Erythroblast (primary cell): ENCODE results near the gene RHBDL1.

Source experiments
- DNase-seq, 2 experiments: peaks; one replicate each; lab custom pipeline; 2025; lab: John Stamatoyannopoulos, UW
- GATA1 ChIP-seq: IDR thresholded peaks from 2 replicates; pipeline ENCODE4 v1.6.1; 2011; ENCODE audit warnings: low read depth, mild to moderate bottlenecking, control low read depth, low read length, moderate library complexity
- POLR2A ChIP-seq: IDR thresholded peaks from 2 replicates; pipeline ENCODE4 v1.6.1; 2011; ENCODE audit warnings: mild to moderate bottlenecking, low read length

Gene RHBDL1

GRCh38 chr16:632486-633335, 42.8 kb upstream of the RHBDL1 start:
- TF ChIP-seq POLR2A, result no peak
- no peak for TF ChIP-seq GATA1
- DNase-seq, result no peak

DNA sequence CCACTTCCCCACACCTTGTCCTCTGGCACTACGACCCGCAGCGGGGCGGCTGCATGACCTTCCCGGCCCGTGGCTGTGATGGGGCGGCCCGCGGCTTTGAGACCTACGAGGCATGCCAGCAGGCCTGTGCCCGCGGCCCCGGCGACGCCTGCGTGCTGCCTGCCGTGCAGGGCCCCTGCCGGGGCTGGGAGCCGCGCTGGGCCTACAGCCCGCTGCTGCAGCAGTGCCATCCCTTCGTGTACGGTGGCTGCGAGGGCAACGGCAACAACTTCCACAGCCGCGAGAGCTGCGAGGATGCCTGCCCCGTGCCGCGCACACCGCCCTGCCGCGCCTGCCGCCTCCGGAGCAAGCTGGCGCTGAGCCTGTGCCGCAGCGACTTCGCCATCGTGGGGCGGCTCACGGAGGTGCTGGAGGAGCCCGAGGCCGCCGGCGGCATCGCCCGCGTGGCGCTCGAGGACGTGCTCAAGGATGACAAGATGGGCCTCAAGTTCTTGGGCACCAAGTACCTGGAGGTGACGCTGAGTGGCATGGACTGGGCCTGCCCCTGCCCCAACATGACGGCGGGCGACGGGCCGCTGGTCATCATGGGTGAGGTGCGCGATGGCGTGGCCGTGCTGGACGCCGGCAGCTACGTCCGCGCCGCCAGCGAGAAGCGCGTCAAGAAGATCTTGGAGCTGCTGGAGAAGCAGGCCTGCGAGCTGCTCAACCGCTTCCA, 42.0 kb upstream of the RHBDL1 start:
- TF ChIP-seq GATA1, result no peak
- TF ChIP-seq POLR2A, result no peak
- no peak for DNase-seq

- TF ChIP-seq POLR2A (no peak), GATA1 (no peak)
- no peak for DNase-seq
Measured at GRCh38 chr16:634051-634670, 41.3 kb upstream of the RHBDL1 start.

GRCh38 chr16:634996-635395, 40.5 kb upstream of the RHBDL1 start:
- no peak for TF ChIP-seq GATA1
- TF ChIP-seq POLR2A, result no peak

DNA sequence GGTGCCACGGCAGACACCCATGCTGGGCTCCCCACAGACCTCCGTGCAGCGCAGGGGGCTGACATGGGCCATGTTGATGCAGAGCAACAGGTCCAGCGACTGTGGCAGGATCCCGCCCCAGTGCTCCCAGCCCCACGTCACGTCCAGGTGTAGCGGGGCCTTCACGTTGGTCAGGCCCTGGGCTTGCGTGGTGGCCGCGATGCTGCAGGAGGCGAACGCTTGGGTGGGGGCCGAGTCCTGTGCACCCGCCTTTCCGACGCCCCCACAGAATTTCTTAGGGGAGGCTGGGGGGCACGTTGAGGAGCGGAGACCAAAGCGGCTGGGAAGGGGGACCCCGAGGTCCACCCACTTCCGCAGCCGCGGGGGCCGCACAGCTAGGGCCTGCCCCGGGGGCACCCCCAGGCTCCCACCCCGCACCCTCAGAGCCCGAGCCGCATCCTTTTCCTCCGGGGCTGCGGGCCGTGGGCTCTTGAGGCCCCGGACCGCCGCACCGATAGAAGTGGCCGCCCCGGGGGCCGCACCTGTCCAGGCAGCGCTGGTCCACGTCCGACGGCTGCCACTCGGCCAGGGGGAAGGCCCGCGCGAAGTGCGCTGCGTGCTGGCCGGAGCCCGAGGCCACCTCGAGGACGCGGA, 39.8 kb upstream of the RHBDL1 start:
- peak in 1 of 2 experiments; percentile 30 for DNase-seq
- TF ChIP-seq POLR2A (no peak), GATA1 (no peak)

More at GRCh38 chr16:634996-635395, 40.5 kb upstream of the RHBDL1 start:
- DNase-seq, result no peak

- DNase-seq, result peak; percentile 97
- TF ChIP-seq POLR2A, result peak; percentile 58
- TF ChIP-seq GATA1, result no peak
Measured at GRCh38 chr16:636206-637080, 39.0 kb upstream of the RHBDL1 start, which contains the start of gene METTL26. TSS of gene METTL26 (minus strand) at chr16:636305. CDS start at chr16:636290, 15 bp downstream.

DNA sequence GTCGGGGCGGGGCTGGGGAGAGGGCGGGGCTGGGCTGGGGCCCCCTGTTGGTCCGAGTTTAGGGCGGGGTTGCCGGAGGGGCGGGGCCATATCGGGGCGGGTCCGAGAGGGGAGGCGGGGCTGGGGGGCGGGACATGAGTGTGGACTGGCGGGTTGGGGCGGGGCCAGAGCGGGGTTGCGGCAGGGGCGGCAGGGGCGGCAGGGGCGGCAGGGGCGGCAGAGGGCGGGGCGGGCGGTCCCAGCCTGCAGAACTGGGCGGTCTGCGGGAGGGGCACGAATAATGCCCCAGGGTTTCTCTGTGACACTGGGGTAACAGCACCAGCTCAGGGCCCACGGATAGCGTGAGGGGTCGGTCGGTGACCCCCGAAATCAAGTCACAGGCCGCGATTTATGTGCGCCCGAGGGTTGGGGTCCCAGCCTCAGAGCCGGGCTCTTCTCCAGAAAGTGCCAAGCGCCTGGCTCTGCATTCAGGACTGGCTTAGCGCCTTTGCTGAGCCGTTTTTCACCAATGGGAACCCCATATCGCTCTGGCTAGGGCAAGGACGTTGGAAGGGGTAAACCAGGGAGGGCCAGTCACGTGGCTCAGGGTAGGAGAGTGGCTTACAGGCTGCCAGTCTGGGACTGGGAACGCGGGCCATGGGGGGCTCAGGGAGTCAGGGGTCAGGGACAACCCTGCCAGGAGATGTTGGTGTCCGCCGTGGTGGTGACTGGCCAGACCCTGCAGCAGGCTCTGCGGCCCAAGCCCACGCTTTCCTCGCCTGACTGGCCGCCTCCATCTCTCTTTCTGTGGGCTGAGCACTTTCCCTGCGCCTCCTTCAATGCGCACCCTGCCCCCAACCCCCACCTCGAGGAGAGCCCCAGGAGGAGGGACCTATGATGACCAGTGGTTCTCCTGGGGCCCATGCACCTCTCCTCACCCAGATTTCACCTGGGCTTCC, 38.1 kb upstream of the RHBDL1 start:
- TF ChIP-seq POLR2A, result no peak
- TF ChIP-seq GATA1, result no peak
- DNase-seq, result peak; percentile 92 to 96

DNA sequence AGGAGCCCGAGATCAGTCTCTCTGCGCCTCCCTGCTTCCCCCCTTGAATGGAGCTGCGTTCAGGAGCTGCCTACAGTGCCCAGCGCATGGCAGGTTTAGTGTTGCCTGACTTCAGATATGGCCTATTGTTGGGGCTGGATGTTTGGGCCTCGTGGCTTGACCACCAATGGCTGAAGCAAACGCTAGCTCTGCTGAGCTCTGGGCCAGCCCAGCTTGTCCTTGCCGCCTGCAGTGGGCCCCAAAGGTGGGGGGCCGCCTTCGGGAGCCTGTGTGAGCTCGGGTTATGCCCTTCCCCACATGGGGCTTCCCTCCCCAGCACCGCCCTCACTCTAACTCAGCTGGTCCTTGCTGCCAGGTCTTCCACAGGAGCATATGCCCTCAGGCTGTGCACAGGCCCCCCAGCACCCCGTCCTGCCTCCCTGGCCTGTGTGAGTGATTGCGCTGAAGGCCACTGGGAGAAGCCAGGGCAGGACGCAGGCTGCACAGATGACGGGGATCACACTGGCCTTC, 37.4 kb upstream of the RHBDL1 start:
- TF ChIP-seq GATA1 (no peak), POLR2A (no peak)
- no peak for DNase-seq

DNA sequence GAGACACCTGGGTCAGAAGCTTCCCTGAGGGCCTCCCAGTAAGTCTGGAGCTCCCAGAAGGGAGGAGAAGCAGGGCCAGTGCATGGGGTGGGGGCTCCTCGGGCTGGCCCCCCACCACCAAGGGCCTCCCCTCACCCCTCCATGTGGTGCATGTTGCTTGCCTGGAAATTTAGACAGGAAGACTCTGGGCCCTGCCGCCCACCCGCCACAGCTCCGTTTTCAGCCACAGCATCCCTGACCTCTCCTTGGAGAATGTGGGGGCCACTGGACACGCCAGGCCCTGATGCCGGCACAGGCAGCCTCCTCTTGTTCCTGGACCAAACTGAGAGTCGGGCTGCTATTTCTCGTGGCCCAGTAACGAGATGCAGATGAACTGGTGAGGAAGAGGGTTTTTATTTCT, 36.6 kb upstream of the RHBDL1 start:
- DNase-seq, result no peak
- TF ChIP-seq POLR2A (no peak), GATA1 (no peak)

GRCh38 chr16:640614-641013, 34.9 kb upstream of the RHBDL1 start:
- TF ChIP-seq POLR2A (no peak), GATA1 (no peak)
- DNase-seq, result no peak
